Chondrocyte (in vitro differentiated cells): Measurements from ENCODE around the gene C1QL2. TPM values are rescaled to one million over a fixed set of nuclear protein-coding genes. Genes with fewer than 3 reads are reported as not detected.

Experiments used
- DNase-seq: peaks from one replicate; pipeline ENCODE4 v3.0.0; 2021; ENCODE audit warnings: mixed read lengths, low spot score
- H3K27ac Mint-ChIP-seq: one replicate; pipeline ENCODE4 v1.8.0; 2021; ENCODE audit warnings: mild to moderate bottlenecking, moderate library complexity, mixed read lengths; ENCODE audit not compliant: unreplicated experiment
- H3K27me3 Mint-ChIP-seq: 2 replicates; pipeline ENCODE4 v1.8.0; 2021; ENCODE audit warnings: low read depth, mixed read lengths
- H3K36me3 Mint-ChIP-seq: 2 replicates; pipeline ENCODE4 v1.8.0; 2021; ENCODE audit warnings: low read depth, mixed read lengths
- H3K4me1 Mint-ChIP-seq: 2 replicates; pipeline ENCODE4 v1.8.0; 2021; ENCODE audit warnings: low read depth, mild to moderate bottlenecking, mixed read lengths
- H3K4me3 Mint-ChIP-seq: one replicate; pipeline ENCODE4 v1.8.0; 2021; ENCODE audit warnings: mild to moderate bottlenecking, moderate library complexity, mixed read lengths; ENCODE audit not compliant: unreplicated experiment
- H3K9me3 Mint-ChIP-seq: 2 replicates; pipeline ENCODE4 v1.8.0; 2021; ENCODE audit warnings: low read depth, mixed read lengths
- CTCF ChIP-seq: fragments of 200-600 bp; sonication (generic); IDR thresholded peaks from 2 replicates; pipeline ENCODE4 v1.5.0; 2021; ENCODE audit warnings: antibody characterized with exemption, mild to moderate bottlenecking, moderate library complexity
- total RNA-seq: library from RNA; stranded (reverse); gene quantifications from 3 replicates; pipeline ENCODE4 v1.2.1, GENCODE V29; 2021

The C1QL2 gene
- total RNA-seq, 1 donor from 2014 or later = not detected

- Mint-ChIP-seq H3K27me3 (no peaks in the 10 kb centered on the region), H3K4me3 (no peak overlapping the region), H3K9me3 (no peaks in the 10 kb centered on the region), H3K27ac (no peak overlapping the region), H3K36me3 (no peaks in the 10 kb centered on the region), H3K4me1 (peaks cover 20% of the 10 kb centered on the region)
- DNase-seq = no peak
- no peak for TF ChIP-seq CTCF
Observed at GRCh38 chr2:119179202-119179601, 20.7 kb upstream of the C1QL2 start.

- H3K4me1 Mint-ChIP-seq = peaks cover 20% of the 10 kb centered on the region
- H3K27ac Mint-ChIP-seq = no peak overlapping the region
- H3K27me3 Mint-ChIP-seq = no peaks in the 10 kb centered on the region
- no peaks in the 10 kb centered on the region for H3K9me3 Mint-ChIP-seq
- TF ChIP-seq CTCF = no peak
- no peaks in the 10 kb centered on the region for H3K36me3 Mint-ChIP-seq
- H3K4me3 Mint-ChIP-seq = no peak overlapping the region
- peak; percentile 62 for DNase-seq
Observed at GRCh38 chr2:119178776-119179175, 20.2 kb upstream of the C1QL2 start.

- TF ChIP-seq CTCF = no peak
- Mint-ChIP-seq H3K27ac (no peak overlapping the region), H3K4me1 (peaks cover 20% of the 10 kb centered on the region), H3K9me3 (no peaks in the 10 kb centered on the region), H3K36me3 (no peaks in the 10 kb centered on the region), H3K4me3 (no peak overlapping the region), H3K27me3 (no peaks in the 10 kb centered on the region)
- no peak for DNase-seq
Observed at GRCh38 chr2:119177838-119178190, 19.3 kb upstream of the C1QL2 start.

- Mint-ChIP-seq H3K36me3 (no peaks in the 10 kb centered on the region), H3K4me3 (no peak overlapping the region), H3K27me3 (no peaks in the 10 kb centered on the region), H3K4me1 (peaks cover 20% of the 10 kb centered on the region), H3K27ac (no peak overlapping the region), H3K9me3 (no peaks in the 10 kb centered on the region)
- no peak for DNase-seq
- no peak for TF ChIP-seq CTCF
Observed at GRCh38 chr2:119177171-119177837, 18.8 kb upstream of the C1QL2 start.

- Mint-ChIP-seq H3K27ac (no peak overlapping the region), H3K4me3 (no peak overlapping the region), H3K36me3 (no peaks in the 10 kb centered on the region), H3K4me1 (peaks cover 14% of the 10 kb centered on the region), H3K9me3 (no peaks in the 10 kb centered on the region), H3K27me3 (peaks cover 4% of the 10 kb centered on the region)
- no peak for TF ChIP-seq CTCF
- DNase-seq = no peak
Observed at GRCh38 chr2:119175517-119175916, 17.0 kb upstream of the C1QL2 start.
